K562 (cell line): ENCODE data around the gene RNU6-1. TPM values are rescaled to one million over a fixed set of nuclear protein-coding genes. Genes with fewer than 3 reads are reported as not detected.

Source experiments
- BCL6 ChIP-seq: fragments of 250-450 bp; sonication (Bioruptor Pico); IDR thresholded peaks from 2 replicates; pipeline ENCODE4 v1.4.0; 2020
- ETV6 ChIP-seq, 3 experiments: fragments of 150-350 bp in 1 of 3; sonication (generic) in 1 of 3; formaldehyde crosslinking in 1 of 3; IDR thresholded peaks; 2 replicates each; pipeline versions ENCODE4 v1.6.1 to v1.8.0; 2014 to 2022; ENCODE audit warnings: borderline replicate concordance in 2 of 3, low read depth in 2 of 3, antibody characterized with exemption in 1 of 3, low read length in 1 of 3, mild to moderate bottlenecking in 1 of 3, missing genetic modification reagents in 1 of 3
- IRF2 ChIP-seq: sonication (generic); formaldehyde crosslinking; IDR thresholded peaks from 2 replicates; pipeline ENCODE4 v1.8.1; 2022; ENCODE audit warnings: mild to moderate bottlenecking, missing genetic modification reagents
- PRMT5 ChIP-seq: sonication (generic); formaldehyde crosslinking; IDR thresholded peaks from 2 replicates; pipeline ENCODE4 v1.5.0; 2020; ENCODE audit warnings: missing genetic modification reagents
- SMAD2 ChIP-seq: fragments of 150-350 bp; IDR thresholded peaks from 2 replicates; pipeline ENCODE4 v1.6.1; 2014; ENCODE audit warnings: low read depth, mild to moderate bottlenecking, low read length
- SMAD4 ChIP-seq: fragments of 250-450 bp; sonication (Bioruptor Pico); conservative IDR thresholded peaks from 2 replicates; pipeline ENCODE4 v1.8.0; 2021; ENCODE audit warnings: inconsistent platforms, mild to moderate bottlenecking, moderate library complexity
- SP1 ChIP-seq: sonication (generic); formaldehyde crosslinking; IDR thresholded peaks from 2 replicates; pipeline ENCODE4 v1.8.1; 2022; ENCODE audit warnings: mild to moderate bottlenecking, missing genetic modification reagents
- ZBTB11 ChIP-seq, 3 experiments: fragments of 200-800 bp in 1 of 3; fragments of 250-450 bp in 1 of 3; fragments of 450-650 bp in 1 of 3; sonication (Bioruptor Pico) in 1 of 3; sonication (Bioruptor generic) in 1 of 3; formaldehyde crosslinking in 1 of 3; IDR thresholded peaks; 2 replicates each; pipeline versions ENCODE4 v1.6.1 to v1.8.0; 2016 to 2022; ENCODE audit warnings: mild to moderate bottlenecking in 2 of 3, missing genetic modification characterization in 2 of 3, missing compliant biosample characterization in 1 of 3, moderate library complexity in 1 of 3
- ZBTB17 ChIP-seq: fragments of 450-650 bp; formaldehyde crosslinking; IDR thresholded peaks from 2 replicates; pipeline ENCODE4 v1.4.0; 2020; ENCODE audit warnings: mild to moderate bottlenecking
- ZC3H11A ChIP-seq: IDR thresholded peaks from 2 replicates; pipeline ENCODE4 v1.6.1; 2012; ENCODE audit warnings: low read depth, low read length, improper control_type of control experiment
- ZNF175 ChIP-seq: fragments of 200-800 bp; sonication (Bioruptor generic); IDR thresholded peaks from 2 replicates; pipeline ENCODE4 v1.6.1; 2016; ENCODE audit warnings: low read depth, mild to moderate bottlenecking, missing genetic modification characterization, missing compliant biosample characterization
- ZNF212 ChIP-seq: fragments of 450-650 bp; formaldehyde crosslinking; IDR thresholded peaks from 2 replicates; pipeline ENCODE4 v1.4.0; 2020; ENCODE audit warnings: mild to moderate bottlenecking
- ZNF75A ChIP-seq: fragments of 450-650 bp; formaldehyde crosslinking; IDR thresholded peaks from 2 replicates; pipeline ENCODE4 v1.4.0; 2020; ENCODE audit warnings: mild to moderate bottlenecking
- polyA plus RNA-seq, 8 experiments: library from polyadenylated mRNA; depleted of rRNA in 4 of 8; stranded (reverse) in 5 of 8; unstranded in 3 of 8; fragments of >200 nt; fragmentation: Nextera tagmentation in 2 of 8; fragmentation: Illumina TruSeq in 1 of 8; extraction: Ambion mirVana in 2 of 8; extraction: Trizol in 1 of 8; gene quantifications; 2 replicates each; pipeline versions ENCODE4 v1.2.1 to v1.2.3, GENCODE V29; 2011 to 2014; ENCODE audit warnings: inconsistent platforms in 1 of 8, missing spikeins in 1 of 8
- total RNA-seq, 7 experiments: library from RNA; depleted of rRNA in 6 of 7; stranded (reverse); fragments of >200 nt in 6 of 7; fragmentation: Illumina TruSeq in 2 of 7; extraction: Trizol in 2 of 7; gene quantifications; 2 replicates each; pipeline versions ENCODE4 v1.2.1 to v1.2.3, GENCODE V29; 2011 to 2021; ENCODE audit warnings: low replicate concordance in 1 of 7
- TF ChIP-seq, protein P1 (sequence below): IDR thresholded peaks from 2 replicates; pipeline ENCODE4 v1.6.1; 2016; ENCODE audit warnings: missing genetic modification characterization, missing compliant biosample characterization
- TF ChIP-seq, protein P2 (sequence below): sonication (generic); formaldehyde crosslinking; IDR thresholded peaks from 2 replicates; pipeline ENCODE4 v1.9.0; 2022; ENCODE audit warnings: mild to moderate bottlenecking, missing genetic modification reagents
- TF ChIP-seq, protein P3 (sequence below): fragments of 450-650 bp; IDR thresholded peaks from 2 replicates; pipeline ENCODE4 v1.6.1; 2018; ENCODE audit not compliant: partially characterized antibody

The RNU6-1 gene
- total and polyA plus RNA-seq, 9 of the 15 experiments (the other 6 are each of a cell fraction or from before 2014, with no cell fraction given), result not detected

- TF ChIP-seq BCL6 (CRISPR knock-in tag) (no peak), ZBTB11 (CRISPR knock-in tag; IDR thresholded peaks at IDR 0.05) (no peak), SP1 (CRISPR knock-in tag) (peak; percentile 24; the same call in 1 of the 2 replicates), ZNF175 (CRISPR knock-in tag) (no peak), SMAD2 (no peak), ZC3H11A (no peak), ZNF75A (CRISPR knock-in tag) (no peak), ETV6 (IDR thresholded peaks at IDR 0.05; ENCODE audit: borderline replicate concordance in 1 of 2, low read depth in 2 of 2, low read length in 1 of 2) (no peak), ETV6 (CRISPR knock-in tag; IDR thresholded peaks at IDR 0.05; ENCODE audit: borderline replicate concordance) (no peak), PRMT5 (no peak), SMAD4 (CRISPR knock-in tag) (peak; percentile 70; the same call in 1 of the 2 replicates), ZNF212 (CRISPR knock-in tag) (no peak), ZBTB17 (CRISPR knock-in tag) (no peak), IRF2 (no peak)
- TF ChIP-seq, protein P1, sequence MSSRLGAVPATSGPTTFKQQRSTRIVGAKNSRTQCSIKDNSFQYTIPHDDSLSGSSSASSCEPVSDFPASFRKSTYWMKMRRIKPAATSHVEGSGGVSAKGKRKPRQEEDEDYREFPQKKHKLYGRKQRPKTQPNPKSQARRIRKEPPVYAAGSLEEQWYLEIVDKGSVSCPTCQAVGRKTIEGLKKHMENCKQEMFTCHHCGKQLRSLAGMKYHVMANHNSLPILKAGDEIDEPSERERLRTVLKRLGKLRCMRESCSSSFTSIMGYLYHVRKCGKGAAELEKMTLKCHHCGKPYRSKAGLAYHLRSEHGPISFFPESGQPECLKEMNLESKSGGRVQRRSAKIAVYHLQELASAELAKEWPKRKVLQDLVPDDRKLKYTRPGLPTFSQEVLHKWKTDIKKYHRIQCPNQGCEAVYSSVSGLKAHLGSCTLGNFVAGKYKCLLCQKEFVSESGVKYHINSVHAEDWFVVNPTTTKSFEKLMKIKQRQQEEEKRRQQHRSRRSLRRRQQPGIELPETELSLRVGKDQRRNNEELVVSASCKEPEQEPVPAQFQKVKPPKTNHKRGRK, result no peak
- TF ChIP-seq, protein P2, sequence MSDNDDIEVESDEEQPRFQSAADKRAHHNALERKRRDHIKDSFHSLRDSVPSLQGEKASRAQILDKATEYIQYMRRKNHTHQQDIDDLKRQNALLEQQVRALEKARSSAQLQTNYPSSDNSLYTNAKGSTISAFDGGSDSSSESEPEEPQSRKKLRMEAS (CRISPR knock-in tag), result no peak
- TF ChIP-seq, protein P3, sequence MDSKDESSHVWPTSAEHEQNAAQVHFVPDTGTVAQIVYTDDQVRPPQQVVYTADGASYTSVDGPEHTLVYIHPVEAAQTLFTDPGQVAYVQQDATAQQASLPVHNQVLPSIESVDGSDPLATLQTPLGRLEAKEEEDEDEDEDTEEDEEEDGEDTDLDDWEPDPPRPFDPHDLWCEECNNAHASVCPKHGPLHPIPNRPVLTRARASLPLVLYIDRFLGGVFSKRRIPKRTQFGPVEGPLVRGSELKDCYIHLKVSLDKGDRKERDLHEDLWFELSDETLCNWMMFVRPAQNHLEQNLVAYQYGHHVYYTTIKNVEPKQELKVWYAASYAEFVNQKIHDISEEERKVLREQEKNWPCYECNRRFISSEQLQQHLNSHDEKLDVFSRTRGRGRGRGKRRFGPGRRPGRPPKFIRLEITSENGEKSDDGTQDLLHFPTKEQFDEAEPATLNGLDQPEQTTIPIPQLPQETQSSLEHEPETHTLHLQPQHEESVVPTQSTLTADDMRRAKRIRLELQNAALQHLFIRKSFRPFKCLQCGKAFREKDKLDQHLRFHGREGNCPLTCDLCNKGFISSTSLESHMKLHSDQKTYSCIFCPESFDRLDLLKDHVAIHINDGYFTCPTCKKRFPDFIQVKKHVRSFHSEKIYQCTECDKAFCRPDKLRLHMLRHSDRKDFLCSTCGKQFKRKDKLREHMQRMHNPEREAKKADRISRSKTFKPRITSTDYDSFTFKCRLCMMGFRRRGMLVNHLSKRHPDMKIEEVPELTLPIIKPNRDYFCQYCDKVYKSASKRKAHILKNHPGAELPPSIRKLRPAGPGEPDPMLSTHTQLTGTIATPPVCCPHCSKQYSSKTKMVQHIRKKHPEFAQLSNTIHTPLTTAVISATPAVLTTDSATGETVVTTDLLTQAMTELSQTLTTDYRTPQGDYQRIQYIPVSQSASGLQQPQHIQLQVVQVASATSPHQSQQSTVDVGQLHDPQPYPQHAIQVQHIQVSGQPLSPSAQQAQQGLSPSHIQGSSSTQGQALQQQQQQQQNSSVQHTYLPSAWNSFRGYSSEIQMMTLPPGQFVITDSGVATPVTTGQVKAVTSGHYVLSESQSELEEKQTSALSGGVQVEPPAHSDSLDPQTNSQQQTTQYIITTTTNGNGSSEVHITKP, result no peak
Measured at GRCh38 chr15:67884514-67885174, 44.8 kb upstream of the RNU6-1 start (continued).
